HG03457 (cell line): Measurements from ENCODE around the gene TMEM9B.
"Not testable (repeated sequence)": the region's sequence is repeated elsewhere in the genome, so short reads cannot be mapped to it uniquely, and the experiment has no call there.

Source experiments
- ATAC-seq: cut with Tn5 transposase; IDR thresholded peaks from one replicate; pipeline ENCODE4 v1.9.1; 2021; ENCODE audit warnings: moderate number of reproducible peaks; ENCODE audit not compliant: unreplicated experiment

Gene TMEM9B

DNA sequence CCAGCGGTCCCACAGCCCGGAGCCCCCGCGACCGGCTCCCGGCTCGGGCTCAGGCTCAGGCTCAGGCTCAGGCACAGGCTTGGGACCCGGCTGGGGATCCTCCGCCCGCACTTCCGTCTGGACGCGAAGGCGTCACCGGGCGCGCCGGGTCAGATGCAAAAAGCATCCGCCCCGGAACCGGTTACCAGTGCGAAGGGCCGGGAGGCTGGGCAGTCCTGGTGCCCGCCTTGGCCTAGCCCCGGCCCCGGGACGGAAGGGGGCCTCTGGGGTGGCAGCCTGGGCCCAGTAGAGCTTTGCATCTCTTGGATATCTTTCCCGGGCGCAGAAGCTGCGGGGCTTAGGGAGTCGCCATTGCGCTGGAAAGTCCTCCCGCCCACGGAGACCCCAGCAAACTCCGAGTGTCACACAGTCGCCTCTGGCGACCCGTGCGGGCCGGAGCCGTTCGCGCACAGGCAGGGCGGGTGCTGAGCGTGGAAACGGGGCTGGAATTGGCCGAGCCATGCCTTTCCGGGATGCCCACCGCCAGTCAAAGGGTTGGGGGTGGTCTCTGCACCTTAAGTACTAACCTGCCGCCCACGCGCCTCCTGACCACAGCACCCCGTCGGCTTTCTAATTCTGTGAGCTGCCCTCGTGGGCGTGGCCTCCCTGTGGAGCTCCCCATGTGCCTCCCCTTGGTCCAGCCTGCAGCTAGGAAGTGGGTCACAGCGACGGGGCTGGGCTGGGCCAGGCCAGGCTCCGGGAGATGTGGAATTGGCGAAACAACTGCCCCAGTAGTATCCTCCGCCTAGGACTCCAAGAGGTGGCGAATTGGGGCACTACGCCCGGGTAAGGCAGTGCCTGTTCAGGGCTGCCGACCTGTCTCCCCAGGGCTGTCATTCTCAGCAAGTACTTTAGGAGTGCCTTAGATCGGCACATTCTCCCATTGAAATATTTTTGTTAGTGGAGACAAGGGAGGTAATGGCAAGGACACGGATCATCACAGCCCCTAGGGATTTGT, at the start of gene TMEM9B:
Gene TMEM9B (minus strand): TSS at position 119 of the 997 bp plus-strand sequence. CDS start 129 bp downstream, outside the sequence.
- peak; percentile 69 for ATAC-seq

DNA sequence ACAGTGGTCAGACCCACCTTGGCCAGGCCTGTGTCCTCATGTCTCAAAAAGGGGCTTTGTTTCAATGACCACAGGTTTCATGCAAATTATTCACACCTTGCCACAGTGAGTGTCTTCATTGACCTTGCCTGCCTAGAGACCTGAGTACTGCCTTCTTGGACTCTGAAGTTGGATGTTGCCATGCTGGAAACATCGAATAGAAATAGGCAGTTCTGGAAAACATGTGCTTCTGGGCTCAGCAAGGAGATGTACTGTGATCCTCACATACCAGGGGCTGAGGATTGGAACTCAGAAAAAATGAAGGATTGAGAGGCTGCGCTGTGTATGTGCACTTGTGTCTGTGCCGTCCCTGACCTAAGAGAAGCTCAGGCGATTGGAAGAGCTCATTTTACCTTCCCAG, 49.1 kb upstream of the TMEM9B start:
- ATAC-seq: no peak

DNA sequence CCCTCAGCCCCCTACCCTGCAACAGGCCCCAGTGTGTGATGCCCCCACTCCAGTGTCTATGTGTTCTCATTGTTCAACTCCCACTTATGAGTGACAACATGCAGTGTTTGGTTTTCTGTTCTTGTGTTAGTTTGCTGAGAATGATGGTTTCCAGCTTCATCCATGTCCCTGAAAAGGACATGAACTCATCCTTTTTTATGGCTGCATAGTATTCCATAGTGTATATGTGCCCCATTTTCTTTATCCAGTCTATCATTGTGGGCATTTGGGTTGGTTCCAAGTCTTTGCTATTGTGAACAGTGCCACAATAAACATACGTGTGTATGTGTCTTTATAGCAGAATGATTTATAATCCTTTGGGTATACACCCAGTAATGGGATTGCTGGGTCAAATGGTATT, 45.3 kb upstream of the TMEM9B start:
- ATAC-seq: not testable (repeated sequence)

DNA sequence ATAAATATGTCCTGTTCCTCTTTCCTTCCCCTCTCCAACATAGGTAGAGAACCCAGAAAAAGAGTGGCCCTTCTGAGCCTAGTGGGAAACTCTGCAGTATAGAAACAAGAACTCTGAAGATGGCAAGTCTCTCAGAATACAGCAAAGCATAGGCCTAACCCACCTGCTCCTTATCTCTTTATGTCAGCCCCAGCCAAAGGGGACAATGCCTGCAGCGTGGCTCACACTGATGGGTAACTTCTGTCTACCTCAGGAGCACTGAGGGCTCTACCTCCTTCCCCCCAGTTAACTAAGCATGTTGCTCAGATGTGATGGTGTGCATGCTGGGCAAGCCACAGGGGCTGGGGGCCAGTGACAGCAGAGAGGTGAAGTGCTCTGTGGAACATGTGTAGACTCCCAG, 44.4 kb upstream of the TMEM9B start:
- ATAC-seq: no peak

DNA sequence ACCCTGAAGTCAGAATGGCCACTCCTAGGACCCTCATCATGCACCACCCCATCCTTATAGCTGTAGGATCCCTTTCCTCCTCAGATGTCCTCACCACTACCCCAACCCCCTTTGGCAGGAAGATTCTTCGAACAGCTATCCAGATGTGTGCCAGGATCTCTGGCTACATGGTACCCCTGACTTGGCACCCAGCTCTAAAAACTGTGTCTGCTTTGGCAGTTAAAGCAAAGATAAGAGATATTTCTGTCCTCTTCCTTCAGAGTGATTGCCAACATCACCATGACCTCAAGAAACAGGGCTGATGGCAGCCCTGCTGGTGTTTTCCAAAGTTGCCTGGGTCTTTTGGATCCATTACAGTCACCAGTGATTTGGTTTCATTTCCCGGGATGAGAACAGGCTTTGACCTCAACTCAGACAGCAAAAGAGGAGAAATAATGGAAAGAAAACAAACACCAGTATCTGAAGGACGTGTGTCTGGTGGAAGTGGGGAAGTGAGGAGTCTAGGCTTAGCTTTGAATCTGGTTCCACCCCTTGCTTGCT, 43.8 kb upstream of the TMEM9B start:
- ATAC-seq: no peak

DNA sequence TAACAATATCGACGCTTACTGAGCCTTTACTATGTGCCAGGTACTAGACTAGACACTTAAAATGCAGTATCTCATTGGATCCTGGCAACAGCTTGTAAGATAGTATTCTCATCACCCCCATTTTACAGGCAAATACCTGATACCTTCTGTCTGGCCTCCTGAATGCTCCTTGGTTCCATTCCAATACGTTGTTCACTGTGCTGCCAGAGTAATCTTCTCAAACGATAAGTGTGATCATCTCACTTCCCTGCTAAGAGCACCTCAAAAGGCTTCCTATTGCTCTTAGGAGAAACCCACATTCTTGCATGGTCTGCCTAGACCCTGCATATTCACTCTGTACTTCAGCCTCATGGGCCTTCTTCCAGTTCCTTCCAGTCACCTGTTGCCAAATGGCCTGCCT, 40.8 kb upstream of the TMEM9B start:
- no peak for ATAC-seq

DNA sequence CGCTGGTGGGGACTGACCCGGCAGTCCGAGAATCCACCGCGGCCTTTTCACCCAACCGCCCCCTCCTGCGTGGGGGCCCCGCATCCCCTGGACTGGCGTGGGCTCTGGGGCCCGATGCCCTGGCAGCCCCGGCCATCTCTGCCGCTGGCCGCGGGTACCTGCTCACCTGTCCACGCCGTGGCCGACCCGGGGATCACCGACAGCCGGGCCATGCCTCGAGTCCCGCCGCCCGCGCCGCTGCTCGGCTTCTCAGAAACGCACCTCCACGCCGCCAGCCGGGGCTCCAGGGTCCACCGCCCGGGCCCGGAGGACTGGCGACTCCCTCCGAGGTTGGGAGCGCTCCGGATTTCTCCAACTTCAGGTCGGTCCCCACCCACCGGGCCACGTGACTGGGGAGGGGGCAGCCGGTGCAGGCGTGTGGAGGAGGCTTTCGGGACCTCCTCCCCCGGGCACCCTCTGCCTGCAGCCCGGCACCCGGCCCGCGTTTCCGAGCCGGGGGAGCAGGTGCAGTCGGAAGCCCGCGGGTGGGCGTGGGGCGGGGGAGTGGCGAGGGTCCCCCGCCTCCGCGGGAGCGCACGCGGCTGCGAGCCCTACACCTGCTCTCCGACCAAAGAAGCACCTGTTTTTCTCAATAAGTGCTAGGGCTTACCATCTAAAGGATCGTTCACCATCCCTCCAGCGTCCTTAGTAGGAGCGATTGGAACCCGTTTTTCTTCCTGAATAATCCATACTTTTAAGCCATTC, 40.1 kb upstream of the TMEM9B start:
- no peak for ATAC-seq

DNA sequence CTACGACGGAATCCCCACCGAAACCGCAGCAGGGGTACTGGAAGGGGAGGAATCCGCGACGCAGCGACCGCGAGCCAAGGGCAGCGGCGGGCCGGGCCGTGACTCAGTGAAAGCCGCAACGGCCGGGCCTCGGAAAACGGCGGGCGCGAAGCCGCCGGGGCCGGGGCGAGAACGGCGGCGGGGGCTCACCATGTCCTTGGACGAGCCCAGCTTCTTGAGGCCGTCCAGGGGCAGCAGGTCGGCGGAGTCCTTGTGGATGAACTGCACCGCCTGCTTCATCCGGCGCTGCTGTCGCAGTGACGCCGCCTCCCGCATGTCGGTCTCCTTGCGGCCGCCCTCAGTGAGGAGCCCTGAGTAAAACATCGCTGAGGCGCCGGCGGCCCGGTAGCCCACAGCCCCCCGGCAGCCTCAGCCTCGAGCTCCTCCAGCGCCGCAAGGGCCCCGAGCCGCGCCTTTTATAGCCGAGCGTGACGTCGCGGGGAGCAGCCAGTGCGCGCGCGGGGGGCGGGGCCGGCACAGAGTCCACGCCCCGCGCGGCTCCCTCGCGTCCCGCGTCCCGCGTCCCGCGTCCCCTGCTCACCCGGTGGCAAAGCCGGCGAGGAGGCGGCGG, 39.4 kb upstream of the TMEM9B start, which contains the start of gene NRIP3:
Gene NRIP3 (minus strand): TSS at position 429 of the 610 bp plus-strand sequence. CDS start 66 bp downstream, at position 363.
- ATAC-seq: no peak

DNA sequence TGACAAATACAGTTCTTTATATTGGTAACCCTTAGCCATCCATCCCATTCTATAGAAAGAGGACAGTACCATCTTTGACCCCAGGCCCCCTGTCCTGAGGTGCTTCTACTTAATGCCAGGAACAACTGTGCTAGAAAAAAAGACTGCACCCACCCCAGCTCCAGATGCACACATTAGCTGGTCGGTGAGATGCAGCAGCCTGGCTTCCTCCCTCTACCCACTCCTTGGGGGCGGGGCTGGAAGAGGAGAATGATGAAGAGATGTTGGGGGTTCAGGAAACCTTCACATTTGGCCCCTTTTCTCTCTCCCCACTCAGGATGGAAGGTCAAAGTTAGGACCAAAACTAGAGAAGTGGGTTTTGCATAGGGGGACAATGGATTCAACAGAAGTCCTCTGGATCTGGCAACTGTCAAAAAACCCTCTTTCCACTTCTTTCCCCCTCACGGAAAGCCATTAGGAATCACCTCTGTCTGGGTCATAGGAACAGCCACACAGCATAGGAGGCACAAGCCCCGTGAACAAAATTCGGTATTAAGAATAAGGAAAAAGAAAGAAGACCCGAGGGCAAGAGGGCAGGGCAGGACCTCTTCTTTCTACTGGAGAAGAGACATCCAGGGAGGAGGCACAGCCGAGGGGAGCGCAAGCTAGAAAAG, 38.8 kb upstream of the TMEM9B start:
- ATAC-seq: no peak

DNA sequence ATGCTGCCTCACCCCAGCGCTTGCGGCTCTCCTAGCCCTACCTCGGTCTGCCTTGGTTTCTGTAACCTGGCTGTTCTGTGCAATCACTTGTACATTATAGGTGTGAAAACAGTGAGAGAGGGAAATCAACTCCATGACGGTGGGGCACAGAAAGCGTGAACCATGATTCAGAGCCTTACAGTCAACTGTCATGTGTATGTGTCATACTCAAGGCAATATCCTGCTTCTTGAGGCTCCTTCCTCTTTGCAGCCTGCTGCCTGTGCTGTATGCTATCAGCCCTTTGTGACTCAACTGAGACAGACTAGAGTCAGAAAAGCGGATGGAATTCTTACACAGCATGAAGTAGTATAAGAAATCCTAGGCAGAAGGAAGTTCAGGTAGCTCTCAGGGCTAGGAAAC, 37.5 kb upstream of the TMEM9B start:
- no peak for ATAC-seq

DNA sequence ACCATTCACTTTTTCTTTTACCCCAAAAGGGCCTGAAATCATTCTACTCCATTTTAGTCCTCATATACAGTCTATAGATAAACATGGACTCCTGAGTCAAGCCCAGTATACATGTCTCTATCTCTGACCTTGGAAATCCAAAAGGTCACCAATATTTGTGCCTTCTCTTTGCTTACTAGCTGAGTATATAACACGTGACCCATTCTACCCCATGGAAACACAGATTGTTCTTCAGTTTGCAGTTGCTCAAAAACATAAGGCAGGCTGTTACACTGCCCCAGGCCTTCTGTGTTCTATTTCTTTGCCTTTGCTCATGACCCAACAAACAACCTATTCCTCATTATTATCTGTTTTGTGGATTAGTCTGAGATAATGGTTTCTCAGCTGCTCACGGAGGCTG, 33.8 kb upstream of the TMEM9B start:
- no peak for ATAC-seq

DNA sequence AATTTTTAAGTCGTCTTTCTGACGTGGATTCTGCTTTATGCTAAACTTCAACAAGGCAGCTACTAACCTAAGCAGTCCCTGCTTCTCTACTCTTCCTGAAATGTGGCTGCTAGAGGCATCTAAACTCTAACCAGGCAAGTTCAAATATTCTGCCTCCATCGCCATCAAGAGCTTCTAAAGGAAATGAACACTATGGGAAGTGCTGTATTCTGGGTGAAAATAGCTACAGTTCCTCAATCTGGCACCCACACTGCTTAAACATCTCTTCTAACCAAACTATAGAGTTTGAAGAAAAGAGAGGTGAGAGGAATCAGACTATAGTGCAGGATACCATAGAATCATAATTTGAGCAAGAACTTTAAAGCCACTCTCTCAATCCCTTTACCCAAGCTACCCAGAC, 33.2 kb upstream of the TMEM9B start:
- no peak for ATAC-seq

DNA sequence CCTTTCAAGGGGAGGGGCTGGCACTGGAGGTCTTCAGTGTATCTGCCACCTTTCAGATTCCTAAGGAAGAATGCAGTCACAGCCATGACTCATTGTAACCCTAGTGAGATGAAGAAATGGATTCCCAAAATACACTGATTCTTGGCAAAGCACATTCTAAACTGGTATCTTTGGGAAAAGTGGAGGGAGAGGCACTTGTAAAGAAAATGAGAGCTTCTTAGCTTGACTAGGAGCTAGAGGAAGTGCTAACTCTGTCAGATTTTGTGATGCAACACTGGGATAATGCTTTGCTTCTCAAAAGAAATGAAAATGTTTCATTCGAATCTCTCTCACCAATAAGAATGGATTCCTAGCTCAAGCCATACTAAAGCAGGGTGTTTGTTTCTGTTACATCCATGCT, 25.2 kb upstream of the TMEM9B start:
- no peak for ATAC-seq

DNA sequence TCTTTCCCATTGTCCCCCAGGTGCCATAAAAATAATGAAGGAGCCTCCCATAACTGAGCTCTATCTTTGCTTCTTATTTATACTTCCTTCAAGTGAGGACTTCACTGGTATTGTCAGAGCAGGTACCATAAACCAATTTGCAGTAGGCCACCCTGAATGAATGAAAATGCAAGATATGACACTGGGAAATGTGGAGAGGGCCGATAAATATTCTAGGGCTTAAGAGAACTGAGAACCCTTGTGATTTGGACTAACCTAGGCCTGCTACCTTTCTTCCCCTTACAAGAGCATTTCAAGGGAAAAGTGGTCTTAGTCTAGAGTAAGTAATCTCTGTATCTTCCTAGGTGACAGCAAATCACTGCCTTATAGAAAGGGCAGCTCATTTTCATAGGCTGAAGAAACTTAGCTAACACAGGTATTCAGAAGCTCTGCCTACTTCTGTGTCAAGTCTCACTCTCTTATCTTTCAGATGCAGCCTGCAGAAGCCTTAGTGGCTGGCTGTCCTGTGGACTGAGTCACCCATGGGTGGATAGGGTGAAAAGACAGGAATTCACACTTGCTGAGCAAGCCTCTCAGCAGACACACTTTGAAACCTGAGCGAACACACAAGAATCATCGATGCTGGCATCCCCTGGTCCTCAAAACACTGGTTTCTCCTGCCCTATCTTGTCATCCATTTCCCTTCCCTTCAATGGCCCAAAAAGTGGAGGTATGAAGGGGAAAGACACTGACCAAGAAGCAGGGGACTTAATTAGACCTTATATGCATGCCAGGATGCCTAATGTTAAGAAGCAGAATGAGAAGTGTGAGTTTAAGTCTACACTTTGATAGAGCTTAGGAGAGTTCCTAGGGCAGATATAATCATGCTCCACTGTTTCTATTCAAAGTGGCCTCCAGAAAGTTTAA, 24.3 kb upstream of the TMEM9B start:
- ATAC-seq: no peak

DNA sequence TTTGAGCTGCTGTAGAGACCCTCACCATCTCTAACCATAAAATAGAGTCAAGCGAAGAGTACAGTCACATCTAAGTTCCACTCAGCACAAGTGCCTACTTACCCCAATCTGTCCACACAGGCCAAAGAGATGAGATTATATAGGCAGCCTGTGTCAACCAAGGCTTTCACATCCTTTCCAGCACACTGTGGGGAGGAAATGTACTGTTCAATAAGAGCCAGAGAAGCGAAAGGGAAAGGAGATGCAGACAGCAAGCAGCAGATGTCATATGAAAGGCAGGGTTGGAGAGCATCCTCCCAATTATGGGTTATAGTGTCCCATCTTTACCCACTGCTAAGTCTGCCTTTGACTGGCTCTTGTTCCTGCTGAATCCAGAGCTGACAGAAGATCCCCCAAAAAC, 23.2 kb upstream of the TMEM9B start:
- ATAC-seq: no peak

DNA sequence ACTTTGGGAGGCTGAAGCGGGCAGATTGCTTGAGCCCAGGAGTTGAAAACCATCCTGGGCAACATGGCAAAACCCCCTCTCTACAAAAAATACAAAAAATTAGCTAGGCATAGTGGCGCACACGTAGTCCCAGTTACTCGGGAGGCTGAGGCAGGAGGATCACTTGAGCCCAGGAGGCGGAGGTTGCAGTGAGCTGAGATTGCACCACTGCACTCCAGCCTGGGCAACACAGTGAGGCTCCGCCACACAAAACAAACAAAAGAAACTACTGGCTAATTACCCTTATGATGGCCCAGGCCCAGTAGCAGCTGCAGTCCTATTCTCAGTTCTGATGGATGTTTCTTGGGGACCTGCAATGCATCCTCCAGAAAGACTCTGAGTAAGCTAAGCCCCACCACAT, 22.5 kb upstream of the TMEM9B start:
- ATAC-seq: not testable (repeated sequence)

DNA sequence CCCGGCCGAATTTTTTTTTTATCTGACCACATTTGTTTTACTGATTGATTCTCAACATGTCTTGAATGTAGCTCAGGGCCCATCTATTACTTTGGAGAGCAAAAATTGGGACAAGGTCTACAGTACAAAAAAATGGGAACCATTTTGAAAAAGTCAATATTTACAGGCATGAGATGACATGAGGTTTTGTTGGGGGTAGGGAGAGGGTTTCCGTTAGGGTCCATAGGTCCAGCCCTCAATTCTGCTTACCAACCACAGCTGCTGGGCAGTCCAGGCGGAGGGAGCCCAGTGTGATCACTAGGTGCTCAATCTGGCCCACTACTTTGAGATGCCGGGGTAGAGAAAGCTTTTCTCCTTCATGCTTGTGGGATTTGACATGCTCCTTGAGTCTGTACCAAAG, 21.2 kb upstream of the TMEM9B start:
- ATAC-seq: no peak

DNA sequence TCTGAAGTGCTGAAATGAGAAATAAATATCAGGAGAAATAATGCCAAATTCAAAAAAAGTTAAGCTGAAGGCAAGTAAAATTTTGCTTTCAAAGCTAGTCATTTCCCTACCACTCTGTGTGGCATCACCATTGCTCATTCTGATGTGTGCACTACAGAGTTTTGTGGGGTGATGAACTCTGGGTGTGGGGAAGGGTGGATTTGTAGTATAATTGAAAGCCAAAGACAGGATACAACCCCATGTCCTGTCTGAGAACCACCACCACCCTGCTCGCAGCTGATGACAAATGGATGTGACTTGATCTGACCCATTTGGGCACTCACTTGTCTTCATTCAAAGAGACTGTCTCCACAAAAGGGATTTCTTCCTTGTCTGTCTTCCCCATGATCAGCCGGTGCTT, 19.3 kb upstream of the TMEM9B start:
- no peak for ATAC-seq

DNA sequence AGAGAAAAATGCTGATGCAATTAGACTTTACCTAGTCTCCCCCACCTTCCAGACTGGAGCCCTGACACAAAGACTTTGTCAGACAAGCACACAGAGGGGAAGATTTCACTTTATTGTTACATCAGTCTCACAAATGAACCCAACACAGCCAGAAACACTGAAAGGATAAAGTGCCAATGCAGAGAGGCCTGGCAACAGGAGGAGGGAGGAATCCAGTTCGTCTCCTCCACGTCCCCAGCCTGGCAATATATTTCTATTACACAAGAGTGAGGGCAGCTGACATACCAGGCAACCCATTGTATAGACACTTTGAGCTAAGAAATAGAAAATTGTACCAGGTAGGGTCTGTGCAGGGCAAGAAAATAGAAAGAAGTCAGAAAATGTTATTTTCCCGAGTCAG, 16.2 kb upstream of the TMEM9B start:
- no peak for ATAC-seq

DNA sequence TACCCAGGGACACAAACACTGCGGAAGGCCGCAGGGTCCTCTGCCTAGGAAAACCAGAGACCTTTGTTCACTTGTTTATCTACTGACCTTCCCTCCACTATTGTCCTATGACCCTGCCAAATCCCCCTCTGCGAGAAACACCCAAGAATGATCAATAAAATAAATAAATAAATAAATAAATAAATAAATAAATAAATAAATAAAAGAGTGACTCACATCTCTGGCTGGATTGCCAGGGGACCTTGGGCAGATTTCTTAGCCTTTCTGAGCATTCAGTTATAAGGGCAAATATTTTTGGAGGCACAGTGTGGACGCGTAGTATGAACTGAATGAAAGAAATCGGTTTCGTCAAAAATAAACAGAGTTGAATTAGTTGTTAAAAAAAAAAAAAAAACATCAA, 15.1 kb upstream of the TMEM9B start:
- not testable (repeated sequence) for ATAC-seq
